NOMO-1 (cell line): Measurements from ENCODE around the gene PGLYRP2.

Experiments
- DNase-seq, 2 experiments: peaks; one replicate each; lab custom pipeline; 2025; ENCODE audit not compliant: unreplicated experiment in 2 of 2; lab: John Stamatoyannopoulos, UW

Gene PGLYRP2

DNA sequence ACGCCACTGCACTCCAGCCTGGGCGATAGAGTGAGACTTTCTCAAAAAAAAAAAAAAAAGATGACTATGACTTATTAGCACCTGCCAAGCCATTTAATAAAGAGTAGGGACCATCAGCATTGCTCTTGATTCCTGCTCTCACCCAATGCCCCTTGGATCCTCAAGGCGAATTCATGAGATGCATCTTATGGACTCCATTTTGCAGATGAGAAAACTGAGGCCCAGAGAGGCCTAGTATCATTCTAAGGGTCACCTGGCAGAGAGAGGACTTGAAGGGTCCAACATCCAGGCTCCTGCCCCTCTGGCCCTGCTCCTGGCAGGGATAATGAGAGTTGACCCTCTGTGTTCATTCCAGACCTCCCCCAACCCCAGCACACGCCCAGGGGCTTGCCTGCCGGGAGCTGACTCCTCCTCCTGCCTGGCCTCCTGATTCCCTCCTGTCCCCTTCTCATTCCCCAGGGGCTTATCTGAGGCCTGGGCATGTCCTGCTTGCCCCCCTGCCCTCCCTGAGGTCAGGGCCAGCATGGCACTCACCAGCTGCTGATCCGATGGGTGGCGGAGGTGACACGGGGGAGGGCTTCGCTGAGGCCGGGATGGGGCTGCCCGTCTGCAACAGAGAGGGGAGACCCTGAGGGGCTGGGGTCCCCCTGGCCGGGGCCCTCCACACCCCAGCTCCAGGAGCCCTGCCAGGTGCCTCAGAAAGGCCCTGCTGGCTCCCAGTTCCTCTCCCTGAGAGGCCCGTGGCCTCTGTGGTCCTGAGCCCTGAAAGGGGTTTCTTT is 37.0 kb downstream of the PGLYRP2 start:
- no peak for DNase-seq

DNA sequence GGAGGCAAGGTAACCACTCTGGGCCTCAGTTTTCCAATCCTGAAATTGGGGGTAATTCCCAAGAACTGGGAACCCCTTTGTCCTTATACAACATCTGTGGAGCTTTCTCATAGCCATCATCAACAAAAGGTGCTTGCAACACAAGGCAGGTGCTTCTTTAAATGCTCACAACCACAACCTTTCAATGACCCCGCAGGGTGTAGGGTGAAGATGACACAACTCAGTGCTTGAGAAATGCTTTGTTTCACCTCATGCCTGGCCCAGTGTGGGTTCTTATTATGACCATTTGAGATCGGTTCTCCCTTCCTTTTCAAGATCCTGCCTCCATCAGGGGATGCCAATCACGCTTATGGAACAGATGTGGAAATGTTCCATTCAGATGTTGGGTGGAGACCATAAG is 38.0 kb downstream of the PGLYRP2 start:
- DNase-seq, result no peak

DNA sequence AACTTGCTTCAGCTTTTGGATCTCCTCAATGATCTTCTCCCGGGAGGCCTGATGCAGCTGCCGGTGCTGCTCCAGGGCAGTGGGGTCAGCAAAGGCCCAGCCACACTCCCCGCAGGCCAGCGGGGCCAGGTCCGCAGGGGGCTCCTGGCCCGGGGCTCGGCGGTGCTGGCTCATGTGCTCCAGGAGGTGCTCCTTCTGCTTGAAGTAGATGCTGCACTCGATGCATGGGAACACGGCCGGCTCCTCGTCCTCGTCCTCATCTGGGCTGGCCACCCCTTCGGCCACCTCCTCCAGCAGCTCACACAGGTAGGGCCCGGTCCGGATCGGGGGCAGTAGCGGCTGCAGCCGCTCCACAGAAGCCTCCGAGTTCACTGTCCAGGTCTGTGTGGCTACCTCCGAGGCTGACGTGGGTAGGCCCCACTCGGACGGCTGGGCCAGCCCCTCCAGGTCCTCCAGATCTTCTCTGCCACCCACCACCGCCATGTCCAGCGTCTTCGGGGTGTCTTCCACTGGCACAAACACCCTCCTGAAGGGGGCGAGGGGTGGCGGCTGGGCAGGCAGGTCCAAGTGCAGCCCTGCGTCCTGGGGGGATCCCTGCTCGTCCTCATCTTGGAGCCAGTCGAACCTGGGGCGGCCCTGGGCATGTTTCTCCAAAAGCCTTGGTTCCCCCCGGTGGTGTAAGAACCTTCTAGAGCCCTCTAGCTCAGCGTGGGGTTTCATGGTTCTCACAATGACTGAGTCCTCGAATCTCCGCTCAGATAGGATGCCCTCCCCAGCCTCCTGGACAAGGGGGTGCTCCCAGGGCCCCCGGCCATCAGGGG is 39.3 kb downstream of the PGLYRP2 start:
- DNase-seq, result no peak

DNA sequence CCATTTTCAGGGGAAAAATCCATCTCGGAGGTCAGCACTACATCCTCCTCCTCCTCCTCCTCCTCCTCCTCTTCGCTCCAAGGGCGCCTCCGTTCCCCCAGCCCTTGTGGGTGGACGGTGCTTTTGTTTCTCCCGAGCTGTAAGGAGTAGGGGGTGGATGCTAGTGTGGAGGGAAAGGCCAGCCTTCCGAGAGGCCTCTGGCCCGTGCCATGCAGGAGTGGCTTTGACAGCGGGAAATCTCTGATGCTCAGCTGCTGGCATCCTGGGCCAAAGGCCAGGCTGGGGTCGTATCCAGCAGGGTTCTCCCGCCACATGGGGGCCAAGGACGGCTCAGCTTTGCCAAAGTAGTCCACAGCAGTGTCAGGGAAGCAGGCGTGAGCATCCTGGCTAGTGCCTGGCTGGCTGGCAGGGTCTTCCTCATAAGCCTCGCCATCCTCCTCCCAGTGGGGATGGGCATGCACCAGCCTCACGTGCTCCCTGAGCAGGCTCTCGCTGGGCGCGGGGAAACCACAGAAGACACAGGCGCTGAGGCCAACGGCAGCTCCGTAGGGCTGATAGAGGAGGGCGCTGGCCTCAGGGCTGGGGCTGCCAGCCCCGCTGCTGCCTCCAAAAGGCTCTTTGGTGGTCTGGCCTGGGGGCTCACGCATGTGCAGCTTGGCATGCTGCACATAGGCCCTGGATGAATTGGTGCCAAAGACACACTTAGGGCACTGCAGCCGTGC is 40.1 kb downstream of the PGLYRP2 start:
- DNase-seq, result no peak

DNA sequence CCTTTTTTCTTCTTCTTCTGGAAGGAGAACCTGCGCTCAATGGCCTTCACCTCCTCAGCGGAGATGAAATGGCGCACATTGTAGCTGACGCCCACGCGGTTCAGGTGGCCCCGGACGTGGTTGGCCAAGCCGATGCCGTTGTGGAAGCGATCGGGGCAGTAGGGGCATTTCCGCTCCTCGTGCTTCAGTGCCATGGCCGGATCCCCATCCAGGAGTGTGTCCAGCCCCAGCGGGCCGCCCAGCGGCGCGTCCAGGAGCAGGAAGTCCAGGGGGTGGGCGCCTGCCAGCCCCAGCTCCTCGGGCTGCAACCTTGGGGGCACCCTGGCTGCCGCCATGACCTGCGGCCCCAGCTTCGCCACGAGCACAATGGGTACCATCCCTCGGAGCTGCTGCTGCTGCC is 40.7 kb downstream of the PGLYRP2 start:
- DNase-seq, result no peak

DNA sequence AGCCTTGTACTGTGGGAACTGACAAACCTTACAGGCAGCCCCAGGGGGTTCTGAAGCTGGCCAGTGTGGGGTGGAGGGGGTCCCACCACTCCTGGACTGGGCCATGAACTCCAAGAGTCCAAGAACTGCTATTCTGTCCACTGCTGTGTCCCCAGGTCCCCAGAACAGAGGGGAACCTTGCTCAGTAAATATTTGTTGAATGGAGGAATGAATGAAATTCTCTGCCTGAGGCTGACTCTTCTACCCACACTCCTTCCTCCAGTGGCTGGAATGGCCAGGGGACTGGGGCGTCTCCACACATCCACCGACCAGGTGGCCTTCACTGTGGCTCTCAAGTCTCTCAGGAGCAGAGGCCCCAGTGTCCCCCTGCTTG is 41.2 kb downstream of the PGLYRP2 start:
- DNase-seq, result no peak

DNA sequence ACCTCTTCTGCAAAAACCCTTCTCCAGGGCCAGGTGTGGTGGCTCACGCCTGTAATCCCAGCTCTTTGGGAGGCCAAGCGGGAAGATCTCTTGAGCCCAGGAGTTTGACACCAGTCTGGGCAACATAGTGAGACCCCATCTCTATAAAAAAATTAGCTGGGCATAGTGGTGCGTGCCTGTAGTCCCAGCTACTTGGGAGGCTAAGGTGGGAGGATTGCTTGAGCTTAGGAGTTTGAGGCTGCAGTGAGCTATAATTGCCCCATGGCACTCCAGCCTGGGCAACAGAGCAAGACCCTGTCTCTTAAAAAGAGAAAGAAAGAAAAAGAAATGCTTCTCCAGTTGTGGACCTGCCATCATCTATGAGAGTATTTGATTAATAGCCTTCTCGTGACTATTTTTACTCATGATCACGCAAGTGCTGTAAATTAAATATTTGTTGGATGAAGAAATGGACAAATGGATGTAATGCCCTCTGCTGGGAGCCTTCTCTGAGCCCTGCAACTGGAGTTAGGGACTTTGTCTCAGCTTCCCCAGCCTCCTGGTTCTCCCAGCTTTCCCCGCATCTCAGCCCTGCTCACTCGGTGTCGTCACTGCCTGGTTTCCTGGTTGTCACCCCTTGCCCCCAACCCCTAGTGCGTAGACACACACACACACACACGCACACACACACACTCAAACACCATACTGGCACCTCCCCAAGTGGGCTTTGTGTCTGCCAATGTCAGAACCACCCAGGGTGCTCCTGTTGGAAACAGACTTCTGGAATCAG is 41.8 kb downstream of the PGLYRP2 start:
- DNase-seq, result no peak

DNA sequence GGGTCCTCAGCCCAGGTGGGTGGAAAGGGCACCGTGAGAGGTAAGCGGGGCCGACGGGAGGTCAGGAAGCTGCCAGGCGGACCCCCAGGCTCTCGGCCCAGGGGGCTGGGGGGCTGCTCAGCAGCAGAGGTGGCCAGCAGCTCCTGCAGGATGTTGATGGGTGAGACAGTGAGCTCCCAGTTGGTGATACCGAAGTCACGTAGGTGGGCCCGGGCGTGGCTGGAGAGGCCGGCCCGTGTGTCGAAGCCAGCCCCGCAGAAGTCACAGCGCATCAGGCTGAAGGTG is 42.5 kb downstream of the PGLYRP2 start:
- no peak for DNase-seq

DNA sequence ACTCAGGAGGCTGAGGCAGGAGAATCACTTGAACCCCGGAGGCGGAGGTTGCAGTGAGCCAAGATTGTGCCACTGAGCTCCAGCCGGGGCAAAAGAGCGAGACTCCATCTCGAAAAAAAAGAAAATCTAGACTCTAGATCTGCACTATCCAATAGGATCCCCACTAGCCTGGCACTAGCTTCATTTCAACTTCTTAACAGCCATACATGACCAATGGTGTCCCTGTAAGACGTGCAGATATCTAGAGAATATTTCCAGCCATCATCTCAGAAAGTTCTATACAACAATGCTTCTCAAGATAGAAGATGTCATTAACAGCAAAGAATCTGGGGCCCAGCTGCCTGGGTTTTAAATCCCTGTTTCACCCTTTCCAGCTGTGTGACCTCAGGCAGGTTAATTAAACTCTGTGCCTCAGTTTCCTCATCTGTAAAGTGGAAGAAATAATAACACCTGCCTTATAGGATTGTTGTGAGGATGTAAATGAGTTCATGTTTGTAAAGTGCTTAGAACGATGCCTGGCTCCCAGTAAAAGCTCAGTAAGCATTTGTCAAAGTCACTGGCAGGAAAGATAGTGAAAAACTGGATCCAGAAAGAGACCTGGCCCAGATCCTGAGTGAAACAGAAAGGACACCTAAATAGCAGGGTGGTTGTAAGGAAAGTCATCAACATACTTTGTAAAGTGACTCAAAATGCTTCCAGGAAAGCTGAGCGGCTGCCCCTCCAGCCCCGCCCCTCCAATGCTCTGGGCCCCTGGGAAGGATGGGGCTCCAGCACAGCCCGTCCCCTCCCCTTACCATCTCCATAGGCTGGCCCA is 43.1 kb downstream of the PGLYRP2 start:
- no peak for DNase-seq

DNA sequence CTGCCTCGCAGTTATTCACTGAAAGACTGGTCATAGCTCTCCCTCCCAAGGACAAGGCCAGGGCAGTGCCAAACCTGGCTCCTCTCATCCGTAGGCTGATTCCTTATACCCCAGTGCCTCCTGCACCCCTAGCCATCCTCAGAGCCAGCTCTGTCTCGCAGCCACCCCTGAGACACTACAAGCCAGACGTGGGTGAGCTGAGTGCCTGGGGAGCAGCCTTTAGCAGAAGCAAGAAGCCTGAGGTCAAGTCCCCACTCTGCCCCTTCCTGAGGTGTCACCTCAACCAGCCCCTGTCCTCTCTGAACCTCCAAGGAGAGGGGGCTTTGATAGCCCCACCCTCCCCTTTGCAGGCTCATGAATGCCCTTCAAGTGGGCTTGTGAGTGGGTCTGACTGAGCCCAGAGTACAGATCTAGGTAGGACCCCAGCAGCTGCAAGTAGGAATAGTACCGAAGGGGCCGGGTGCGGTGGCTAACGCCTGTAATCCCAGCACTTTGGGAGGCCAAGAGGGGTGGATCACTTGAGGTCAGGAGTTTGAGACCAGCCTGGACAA is 45.7 kb downstream of the PGLYRP2 start:
- DNase-seq, result no peak

DNA sequence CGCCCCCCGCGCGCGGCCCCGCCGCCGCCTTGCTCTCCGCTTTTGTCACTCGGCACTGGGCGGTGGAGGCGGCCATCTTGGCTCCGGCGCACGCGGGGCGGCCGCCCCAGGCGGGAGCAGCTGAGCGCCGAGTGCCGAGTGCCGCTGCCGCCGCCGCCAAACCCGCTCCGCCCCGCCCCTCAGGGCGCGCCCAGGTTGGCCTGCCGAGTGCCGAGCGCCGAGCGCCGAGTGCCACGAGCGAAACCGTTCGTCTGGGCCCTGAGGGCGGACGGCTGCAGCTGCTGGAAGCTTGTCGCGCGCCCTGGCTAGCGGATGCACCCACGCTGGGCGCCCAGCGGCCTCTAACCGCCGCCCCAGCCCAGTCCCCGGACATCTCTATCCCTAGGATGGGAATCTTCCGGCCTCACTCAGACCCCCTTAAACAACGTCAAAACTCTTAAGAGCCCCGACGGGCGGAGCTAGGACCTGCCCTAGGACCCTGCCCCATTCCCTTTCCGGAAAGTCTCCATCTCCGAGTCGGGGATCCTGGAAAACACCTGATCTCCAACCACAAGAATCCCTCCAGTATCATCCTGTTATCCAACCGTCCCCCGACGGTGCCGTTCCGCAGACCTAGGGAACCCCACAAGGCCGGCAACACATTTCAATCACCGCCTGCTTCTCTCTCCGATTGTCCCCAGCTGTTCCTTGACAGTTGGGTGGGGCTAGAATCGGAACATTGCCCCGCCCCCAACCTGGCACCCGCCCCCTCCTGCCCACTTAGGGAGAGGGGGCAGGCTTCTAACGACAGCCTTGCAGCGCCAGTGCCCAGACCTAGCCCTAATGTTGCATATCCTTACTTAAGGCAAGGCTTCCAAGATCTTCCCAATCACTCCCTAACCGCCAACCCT is 46.4 kb downstream of the PGLYRP2 start:
- DNase-seq, result peak; percentile 82 to 95

DNA sequence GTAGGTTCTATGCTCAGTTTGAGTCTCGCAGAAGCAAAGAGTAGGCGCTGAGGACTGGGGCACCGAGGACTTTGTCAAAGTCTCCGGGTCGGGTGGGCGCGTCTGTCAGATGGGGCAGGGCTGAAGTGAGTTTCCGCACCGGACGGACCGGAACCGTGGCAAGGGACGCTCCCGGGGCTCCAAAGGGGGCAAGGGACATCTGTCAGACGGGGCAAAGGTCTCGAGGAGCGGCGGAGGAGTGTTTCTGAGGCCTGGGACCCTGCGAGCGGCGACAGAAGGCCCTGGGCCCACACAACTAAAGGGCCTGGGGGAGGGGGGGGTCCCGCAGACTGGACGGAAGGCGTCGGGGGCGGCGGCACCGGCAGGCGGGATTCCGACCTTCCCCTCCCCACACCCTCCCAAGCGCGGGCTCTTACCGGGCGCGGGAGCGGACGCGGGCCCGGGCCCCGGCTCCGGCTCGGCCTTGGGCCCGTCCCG is 47.2 kb downstream of the PGLYRP2 start:
- DNase-seq, result no peak

DNA sequence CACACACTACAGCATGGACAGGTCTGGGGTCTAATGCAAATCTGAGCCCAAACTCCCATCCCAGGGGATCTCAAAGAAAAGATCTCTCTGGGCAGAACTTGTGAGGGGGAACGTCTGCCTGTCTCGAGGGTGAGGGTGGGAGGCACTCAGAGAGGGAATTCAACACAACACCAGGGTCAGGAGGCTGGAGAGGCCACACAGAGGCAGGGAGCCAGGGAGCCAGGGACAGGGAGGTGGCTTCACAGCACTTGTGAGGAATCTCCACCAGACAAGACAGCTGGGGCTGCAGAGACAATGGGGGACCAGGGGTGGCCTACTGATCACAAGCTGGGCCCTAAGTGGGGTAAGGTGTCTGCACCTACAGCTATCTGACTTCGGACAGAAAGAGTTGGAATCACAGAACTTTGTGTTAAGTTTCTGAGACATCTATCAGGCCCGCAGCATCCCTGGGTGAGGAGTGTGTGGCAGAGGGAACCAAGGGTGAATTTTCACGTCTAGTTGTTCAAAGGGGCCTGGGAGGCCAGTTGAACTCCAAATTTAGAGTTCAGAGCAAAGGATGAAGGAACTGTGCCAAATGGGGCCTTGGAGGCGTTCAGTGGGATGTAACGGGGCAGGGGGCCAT is 47.8 kb downstream of the PGLYRP2 start:
- no peak for DNase-seq

DNA sequence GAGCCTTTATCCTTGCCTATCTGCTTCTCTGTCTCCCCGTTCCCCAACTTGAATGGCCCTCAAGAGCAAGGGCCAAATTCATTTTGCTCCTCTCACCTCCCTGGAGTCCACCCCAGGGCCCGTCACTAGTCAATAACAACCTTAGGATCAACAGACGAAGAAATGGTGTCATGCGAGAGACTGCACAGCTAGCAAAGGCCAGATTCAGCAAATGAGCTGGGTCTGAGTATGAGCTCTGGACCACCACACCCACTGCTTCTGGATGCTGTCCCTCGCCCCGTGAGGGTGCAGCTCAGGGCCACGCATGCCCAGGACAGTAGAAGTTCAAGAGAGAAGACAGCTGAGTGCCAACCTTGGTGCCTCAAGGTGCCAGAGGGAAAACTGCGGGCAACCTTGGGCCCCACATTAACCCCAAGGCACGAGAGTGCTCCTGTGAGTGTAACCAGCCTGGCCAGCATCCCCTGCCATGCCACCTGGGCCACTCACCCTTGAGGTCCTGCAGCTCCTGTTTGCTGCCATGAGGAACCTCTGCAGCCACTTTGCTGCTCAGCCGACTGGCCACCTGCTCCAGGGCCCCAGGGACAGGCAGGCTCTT is 48.7 kb downstream of the PGLYRP2 start:
- DNase-seq, result no peak

DNA sequence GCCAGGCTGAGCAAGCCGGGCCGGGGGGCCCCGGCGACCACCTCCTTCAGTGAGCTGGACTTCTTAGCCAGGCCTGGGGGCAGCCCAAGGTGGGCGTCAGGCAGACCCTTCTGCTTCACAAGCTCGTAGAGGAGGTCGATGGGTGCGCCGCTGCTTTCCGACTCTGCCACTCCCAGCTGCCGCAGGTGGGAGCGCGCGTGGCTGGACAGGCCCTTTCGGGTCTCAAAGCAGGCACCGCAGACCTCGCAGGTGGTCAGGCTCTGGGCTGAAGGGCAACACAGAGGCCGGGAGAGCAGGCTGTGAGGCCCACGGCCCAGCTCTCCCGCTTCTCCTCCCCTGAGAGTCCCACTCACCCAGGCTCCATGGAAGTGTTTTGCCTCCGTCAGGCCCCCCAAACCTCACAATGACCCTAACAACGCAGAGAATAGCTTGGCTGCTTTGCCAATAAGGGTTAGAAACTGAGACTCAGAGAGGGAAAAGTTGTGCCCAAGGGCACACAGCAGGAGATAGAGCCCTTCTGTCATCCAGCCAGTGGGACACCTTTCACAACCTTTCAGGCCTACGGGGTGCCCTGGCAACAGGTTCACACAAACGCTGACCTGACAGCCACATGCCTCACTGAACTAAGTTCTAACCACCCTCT is 49.4 kb downstream of the PGLYRP2 start:
- DNase-seq, result no peak

DNA sequence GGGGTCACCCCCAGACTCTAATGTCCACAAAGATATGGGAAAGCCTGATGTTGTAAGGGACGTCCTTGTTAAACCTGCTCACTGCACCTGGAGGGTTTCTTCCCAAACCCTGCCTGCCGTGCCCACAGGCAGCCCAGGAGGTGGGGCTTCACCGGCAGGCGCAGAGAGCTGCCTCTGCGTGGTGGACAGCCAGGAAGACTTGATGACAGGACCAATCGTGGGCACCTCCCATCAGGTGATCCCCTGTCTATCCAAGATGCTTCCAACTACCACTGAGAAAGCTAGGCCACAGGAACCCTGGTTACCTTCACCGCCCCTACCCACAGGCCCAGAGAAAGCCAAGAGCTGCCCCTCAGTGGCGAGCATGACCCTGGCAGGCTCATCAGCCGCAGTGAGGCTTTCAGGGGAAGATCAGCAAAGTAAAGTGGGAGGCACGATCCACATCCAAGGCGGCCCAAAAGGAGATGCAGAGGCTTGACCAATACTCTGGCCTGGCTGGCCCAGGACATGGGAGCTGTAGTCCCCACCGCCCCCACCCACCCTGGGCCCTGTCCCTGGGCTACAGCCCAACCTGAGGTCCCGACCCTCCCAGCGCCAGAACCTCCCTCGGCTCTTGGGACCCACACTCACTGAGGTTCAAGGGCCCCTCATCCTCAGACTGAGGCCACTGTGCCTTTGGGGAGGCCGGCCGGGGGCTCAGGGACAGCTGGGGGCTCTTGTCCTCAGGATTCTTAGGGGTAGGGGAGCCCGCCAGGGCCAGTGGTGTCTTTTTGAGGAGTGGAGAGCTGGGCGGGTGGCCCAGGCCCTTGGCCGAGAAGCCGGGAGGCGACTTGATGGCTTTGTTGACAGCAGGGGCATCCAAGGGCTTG is 50.1 kb downstream of the PGLYRP2 start:
- DNase-seq, result no peak
